ENCODE data around the gene PHC2.

- TF ChIP-seq CTCF (IDR thresholded peaks at IDR 0.05) = no peak
- TF ChIP-seq POLR2A (IDR thresholded peaks at IDR 0.05) = no peak
Measured at GRCh38 chr1:33460144-33460543, 29.2 kb upstream of the PHC2 start.

All from heart left ventricle (tissue), 13 donors.